GM19193 (cell line): ENCODE data around the gene SLX4IP.

Experiments
- POLR2A ChIP-seq: IDR thresholded peaks from 4 replicates; pipeline ENCODE4 v1.6.1; 2011; ENCODE audit not compliant: insufficient read depth, insufficient read length; ENCODE audit errors: extremely low read depth

The SLX4IP gene

GRCh38 chr20:10568032-10568431 is 132.9 kb downstream of the SLX4IP start:
- no peak for TF ChIP-seq POLR2A

- no peak for TF ChIP-seq POLR2A
Observed at GRCh38 chr20:10571313-10571815, 136.3 kb downstream of the SLX4IP start.

- no peak for TF ChIP-seq POLR2A
Observed at GRCh38 chr20:10572853-10573252, 137.7 kb downstream of the SLX4IP start.

- no peak for TF ChIP-seq POLR2A
Observed at GRCh38 chr20:10573273-10573950, 138.3 kb downstream of the SLX4IP start.

GRCh38 chr20:10573951-10574339 is 138.8 kb downstream of the SLX4IP start:
- TF ChIP-seq POLR2A, result no peak

GRCh38 chr20:10576411-10577090 is 141.4 kb downstream of the SLX4IP start:
- no peak for TF ChIP-seq POLR2A

- no peak for TF ChIP-seq POLR2A
Observed at GRCh38 chr20:10577648-10578047, 142.5 kb downstream of the SLX4IP start.

GRCh38 chr20:10578607-10579006 is 143.5 kb downstream of the SLX4IP start:
- TF ChIP-seq POLR2A, result no peak

GRCh38 chr20:10579942-10580341 is 144.8 kb downstream of the SLX4IP start:
- no peak for TF ChIP-seq POLR2A

- no peak for TF ChIP-seq POLR2A
Observed at GRCh38 chr20:10580700-10581099, 145.6 kb downstream of the SLX4IP start.

GRCh38 chr20:10581823-10582222 is 146.7 kb downstream of the SLX4IP start:
- TF ChIP-seq POLR2A, result no peak

GRCh38 chr20:10584371-10584770 is 149.3 kb downstream of the SLX4IP start:
- TF ChIP-seq POLR2A, result no peak

- TF ChIP-seq POLR2A, result no peak
Observed at GRCh38 chr20:10585308-10585707, 150.2 kb downstream of the SLX4IP start.

GRCh38 chr20:10586296-10586695 is 151.2 kb downstream of the SLX4IP start:
- no peak for TF ChIP-seq POLR2A

- TF ChIP-seq POLR2A, result no peak
Observed at GRCh38 chr20:10590950-10591671, 156.0 kb downstream of the SLX4IP start.
